ENCODE data around the gene DHPS. TPM values are rescaled to one million over a fixed set of nuclear protein-coding genes. Genes with fewer than 3 reads are reported as not detected.

DHPS gene
- total and polyA plus RNA-seq, 2 of the 13 experiments (the other 11 are each of a cell fraction or from before 2014, with no cell fraction given), result 43.3 to 84.3 TPM

DNA sequence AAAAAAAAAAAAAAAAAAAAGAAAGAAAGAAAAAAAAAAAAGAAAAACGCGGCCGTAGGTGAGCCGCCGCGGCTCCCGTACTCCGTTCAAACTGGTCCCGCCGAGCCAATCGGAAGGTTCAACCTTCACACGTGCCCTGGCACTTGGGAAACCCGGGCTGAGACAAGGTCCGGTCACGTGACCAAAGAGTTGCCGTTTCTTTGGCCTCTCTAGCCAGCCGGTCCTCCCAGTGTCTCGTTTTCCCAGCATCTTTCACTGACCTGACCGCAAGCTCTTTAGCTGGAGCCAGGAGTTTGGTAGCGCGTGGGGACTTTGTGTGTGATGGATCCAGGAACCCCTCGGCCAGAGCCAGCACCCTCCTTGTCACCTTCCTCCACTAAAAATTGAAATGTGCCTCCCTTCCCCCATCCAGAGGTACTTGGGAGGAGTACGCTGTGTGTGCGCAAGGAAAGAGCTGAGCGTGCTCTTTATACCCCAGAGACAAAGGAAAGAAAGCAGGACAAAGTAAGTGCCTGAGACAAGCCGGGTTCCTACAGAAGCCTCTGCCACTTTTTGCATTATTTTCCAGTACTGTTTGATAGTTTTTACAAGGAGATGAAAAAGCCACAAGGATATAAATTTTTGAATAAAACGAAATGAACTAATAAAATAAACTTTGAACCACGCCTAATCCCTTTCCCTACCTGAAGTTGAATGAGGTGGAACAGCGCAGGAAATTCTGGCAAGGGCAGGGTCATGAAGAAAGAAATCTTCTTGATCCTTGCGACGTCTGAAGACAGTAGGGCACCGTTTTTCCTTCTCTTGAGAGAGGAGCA is 41.1 kb upstream of the DHPS start (continued):
- TF ChIP-seq MXD3 (CRISPR knock-in tag; IDR thresholded peaks at IDR 0.05) (no peak; the same call in 1 of the 2 replicates), RARA (CRISPR knock-in tag; IDR thresholded peaks at IDR 0.05) (0 out of 2 replicates have a peak, but pooled peaks have one; percentile 10), ZFP37 (CRISPR knock-in tag; IDR thresholded peaks at IDR 0.05; ENCODE audit: borderline replicate concordance) (0 out of 2 replicates have a peak, but pooled peaks have one; percentile 43), RCOR2 (CRISPR knock-in tag; IDR thresholded peaks at IDR 0.05) (no peak), HOXA5 (CRISPR knock-in tag; IDR thresholded peaks at IDR 0.05) (0 out of 2 replicates have a peak, but pooled peaks have one; percentile 24), ATF7-NPFF (CRISPR knock-in tag; IDR thresholded peaks at IDR 0.05; ENCODE audit: low read depth) (no peak), ZNF24 (IDR thresholded peaks at IDR 0.05) (no peak), TMF1 (CRISPR knock-in tag; IDR thresholded peaks at IDR 0.05; ENCODE audit: low read depth) (peak; percentile 19; the same call in 1 of the 2 replicates), ZBTB14 (CRISPR knock-in tag; IDR thresholded peaks at IDR 0.05) (peak; percentile 51; the same call in 1 of the 2 replicates), ETV6 (CRISPR knock-in tag; conservative IDR thresholded peaks at IDR 0.05) (no peak), ZNF878 (CRISPR knock-in tag; IDR thresholded peaks at IDR 0.05) (no peak), RFXANK (CRISPR knock-in tag; IDR thresholded peaks at IDR 0.05) (no peak), ZNF737 (CRISPR knock-in tag; IDR thresholded peaks at IDR 0.05; ENCODE audit: borderline replicate concordance) (no peak), ZMAT5 (CRISPR knock-in tag; IDR thresholded peaks at IDR 0.05; ENCODE audit: borderline replicate concordance, low read depth) (no peak), YEATS2 (CRISPR knock-in tag; IDR thresholded peaks at IDR 0.05; ENCODE audit: borderline replicate concordance) (peak; percentile 93), ZSCAN31 (CRISPR knock-in tag; IDR thresholded peaks at IDR 0.05; ENCODE audit: low read depth) (no peak), POLR2AphosphoS2 (IDR thresholded peaks at IDR 0.05; ENCODE audit: low read depth, low read length) (no peak), NCOA1 (CRISPR knock-in tag; IDR thresholded peaks at IDR 0.05) (no peak), ZNF619 (CRISPR knock-in tag; IDR thresholded peaks at IDR 0.05) (no peak), ZNF660 (CRISPR knock-in tag; IDR thresholded peaks at IDR 0.05; ENCODE audit: borderline replicate concordance, low read depth) (no peak), ZNF275 (CRISPR knock-in tag; IDR thresholded peaks at IDR 0.05; ENCODE audit: borderline replicate concordance) (0 out of 2 replicates have a peak, but pooled peaks have one; percentile 18), ZNF780A (CRISPR knock-in tag; IDR thresholded peaks at IDR 0.05) (no peak), CEBPB (IDR thresholded peaks at IDR 0.05; ENCODE audit: borderline replicate concordance, low read depth, low read length) (peak; percentile 75; the same call in 1 of the 2 replicates), TP53 (CRISPR knock-in tag; conservative IDR thresholded peaks at IDR 0.05) (no peak), NR2F6 (IDR thresholded peaks at IDR 0.05) (no peak; the same call in 1 of the 2 replicates), NR2F6 (CRISPR knock-in tag; IDR thresholded peaks at IDR 0.05) (peak; percentile 31; the same call in 1 of the 2 replicates)
- TF ChIP-seq, protein P1, sequence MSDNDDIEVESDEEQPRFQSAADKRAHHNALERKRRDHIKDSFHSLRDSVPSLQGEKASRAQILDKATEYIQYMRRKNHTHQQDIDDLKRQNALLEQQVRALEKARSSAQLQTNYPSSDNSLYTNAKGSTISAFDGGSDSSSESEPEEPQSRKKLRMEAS (IDR thresholded peaks at IDR 0.05), result peak; percentile 91
- TF ChIP-seq, protein P2, sequence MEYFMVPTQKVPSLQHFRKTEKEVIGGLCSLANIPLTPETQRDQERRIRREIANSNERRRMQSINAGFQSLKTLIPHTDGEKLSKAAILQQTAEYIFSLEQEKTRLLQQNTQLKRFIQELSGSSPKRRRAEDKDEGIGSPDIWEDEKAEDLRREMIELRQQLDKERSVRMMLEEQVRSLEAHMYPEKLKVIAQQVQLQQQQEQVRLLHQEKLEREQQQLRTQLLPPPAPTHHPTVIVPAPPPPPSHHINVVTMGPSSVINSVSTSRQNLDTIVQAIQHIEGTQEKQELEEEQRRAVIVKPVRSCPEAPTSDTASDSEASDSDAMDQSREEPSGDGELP (IDR thresholded peaks at IDR 0.05; ENCODE audit: borderline replicate concordance, low read depth), result peak; percentile 40; the same call in 1 of the 2 replicates
